Renal cortical epithelial cell (primary cell): ENCODE measurements around the gene DLG2. TPM values are rescaled to one million over a fixed set of nuclear protein-coding genes. Genes with fewer than 3 reads are reported as not detected.

ENCODE experiments used
- DNase-seq: peaks from one replicate; pipeline ENCODE4 v3.0.0-alpha.2; 2011; ENCODE audit warnings: low read depth
- total RNA-seq: library from RNA; depleted of rRNA; stranded (reverse); fragments of >200 nt; gene quantifications from 2 replicates; pipeline ENCODE4 v1.2.3, GENCODE V29; 2014

The DLG2 gene
- total RNA-seq, 1 donor from 2014 or later, result 0.85 TPM

DNA sequence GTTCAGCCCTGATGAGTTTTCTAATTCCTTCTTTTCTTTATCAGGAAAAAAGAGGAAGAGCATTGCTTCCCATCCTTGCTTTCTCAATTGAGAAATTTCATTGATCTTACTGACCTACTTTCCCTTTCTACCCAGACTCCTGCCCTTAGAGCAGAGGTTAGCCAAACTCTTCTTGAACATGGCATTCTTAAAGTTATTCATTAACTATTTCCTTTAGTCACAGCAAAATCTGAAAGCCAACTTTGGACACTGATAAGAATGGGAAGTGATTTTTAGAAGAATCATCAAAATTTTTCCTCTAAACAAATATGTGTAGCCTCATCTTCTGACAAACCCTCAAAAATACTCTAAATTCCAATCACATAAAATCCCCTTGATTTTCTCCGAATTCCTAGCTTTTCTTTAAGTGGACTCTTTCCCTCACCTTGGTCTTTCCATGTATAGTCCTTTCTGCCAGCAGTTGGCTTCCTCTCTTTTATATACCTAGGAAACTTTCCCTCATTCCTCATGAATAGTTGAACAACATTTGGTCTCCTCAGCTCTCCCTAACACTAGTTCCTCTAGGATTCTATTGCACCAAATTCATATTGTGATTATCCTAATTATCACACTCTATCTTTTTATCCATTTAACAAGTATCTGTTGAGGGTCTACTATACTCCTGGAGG is 1774.2 kb downstream of the DLG2 start:
- peak; percentile 67 for DNase-seq

GRCh38 chr11:83852012-83852411 is 1775.1 kb downstream of the DLG2 start:
- DNase-seq, result no peak

GRCh38 chr11:83847467-83848034 is 1779.6 kb downstream of the DLG2 start:
- DNase-seq, result no peak

- DNase-seq, result no peak
These were observed 1781.3 kb downstream of the DLG2 start for GRCh38 chr11:83845797-83846196.

DNA sequence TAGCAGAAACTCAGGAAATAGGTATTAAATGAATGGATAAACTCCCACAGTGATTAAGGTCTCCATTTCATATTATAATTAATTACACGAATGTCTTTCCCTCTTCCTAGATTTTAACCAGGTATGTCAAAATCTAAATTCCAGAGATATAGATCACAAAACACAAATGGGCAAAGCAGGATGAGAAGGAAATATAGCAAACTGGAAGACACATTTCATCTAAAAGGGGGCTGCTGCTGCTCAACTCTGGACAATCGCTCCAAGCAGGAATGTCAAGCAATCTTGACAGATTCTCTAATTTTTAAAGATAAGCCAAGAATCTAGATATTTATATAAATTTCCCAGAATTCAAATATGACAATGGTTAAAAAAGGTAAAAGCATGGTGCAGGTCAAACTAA is 1786.8 kb downstream of the DLG2 start:
- DNase-seq, result no peak

GRCh38 chr11:83836883-83837654 is 1790.1 kb downstream of the DLG2 start:
- DNase-seq, result peak; percentile 30

- no peak for DNase-seq
These were observed 1791.1 kb downstream of the DLG2 start for GRCh38 chr11:83836065-83836464.

GRCh38 chr11:83835423-83835822 is 1791.7 kb downstream of the DLG2 start:
- peak; percentile 64 for DNase-seq

GRCh38 chr11:83831929-83832328 is 1795.2 kb downstream of the DLG2 start:
- no peak for DNase-seq

DNA sequence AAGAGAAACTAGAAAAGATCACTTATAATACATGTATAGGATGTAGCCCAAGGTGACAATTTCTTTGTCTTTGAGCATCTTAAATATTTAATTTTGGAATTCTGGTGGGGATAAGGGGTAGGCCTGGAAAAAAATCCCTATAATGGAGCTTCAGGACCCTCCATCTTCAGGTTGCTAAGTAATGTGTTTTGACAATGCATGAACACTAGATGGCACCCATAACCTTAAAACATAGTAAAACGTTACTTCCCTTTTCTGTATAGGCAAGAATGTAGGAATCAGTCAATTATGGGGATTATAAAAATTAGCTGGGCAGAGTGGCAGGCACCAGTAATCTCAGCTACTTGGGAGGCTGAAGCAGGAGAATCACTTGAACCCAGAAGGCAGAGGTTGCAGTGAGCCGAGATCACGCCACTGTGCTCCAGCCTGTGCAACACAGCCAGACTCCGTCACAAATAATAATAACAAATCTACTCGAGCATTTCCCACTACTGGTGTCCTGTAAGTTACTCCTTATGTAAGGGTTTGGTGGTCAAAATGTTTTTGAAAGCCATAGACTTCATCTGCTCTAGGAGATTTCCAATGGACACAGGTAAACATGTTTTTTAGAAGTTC is 1799.1 kb downstream of the DLG2 start:
- peak; percentile 54 for DNase-seq

DNA sequence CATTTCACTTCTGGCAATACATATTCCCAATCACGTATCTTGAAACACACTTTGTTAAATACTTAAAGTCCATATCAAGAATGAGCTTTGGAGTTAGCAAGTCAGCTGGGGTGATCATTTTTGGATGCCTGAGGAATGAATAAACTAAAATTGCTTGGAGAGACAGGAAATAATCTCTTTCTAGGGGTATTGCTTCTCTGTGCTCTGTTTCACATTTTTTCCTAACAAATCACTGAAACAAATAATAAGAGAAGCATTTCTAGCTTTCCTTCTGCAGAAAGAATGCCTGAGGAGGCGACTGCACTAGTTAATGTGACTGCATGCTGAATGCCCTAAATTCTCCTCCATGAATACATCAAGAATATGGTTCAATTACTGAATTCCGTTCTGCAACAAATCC is 1799.6 kb downstream of the DLG2 start:
- no peak for DNase-seq

DNA sequence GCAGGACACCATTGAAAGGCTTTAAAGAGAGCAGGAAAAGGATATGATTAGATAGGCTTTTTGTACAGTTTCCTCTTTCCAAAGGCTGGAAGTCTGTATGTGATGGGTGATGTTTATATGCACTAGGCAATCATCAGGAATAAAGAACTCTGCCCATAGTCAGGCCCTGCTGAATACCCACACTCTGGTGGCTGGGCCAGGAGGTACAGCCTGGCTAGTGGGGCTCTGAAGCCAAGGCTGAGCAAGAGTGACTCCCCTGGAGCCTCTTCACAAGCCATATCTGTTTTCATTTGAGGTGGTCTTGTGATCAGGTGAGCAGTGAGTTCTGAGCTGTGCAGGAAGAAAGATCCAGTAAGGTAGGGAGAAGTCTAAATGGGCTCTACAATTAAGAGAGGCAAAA is 1801.1 kb downstream of the DLG2 start:
- DNase-seq, result no peak

DNA sequence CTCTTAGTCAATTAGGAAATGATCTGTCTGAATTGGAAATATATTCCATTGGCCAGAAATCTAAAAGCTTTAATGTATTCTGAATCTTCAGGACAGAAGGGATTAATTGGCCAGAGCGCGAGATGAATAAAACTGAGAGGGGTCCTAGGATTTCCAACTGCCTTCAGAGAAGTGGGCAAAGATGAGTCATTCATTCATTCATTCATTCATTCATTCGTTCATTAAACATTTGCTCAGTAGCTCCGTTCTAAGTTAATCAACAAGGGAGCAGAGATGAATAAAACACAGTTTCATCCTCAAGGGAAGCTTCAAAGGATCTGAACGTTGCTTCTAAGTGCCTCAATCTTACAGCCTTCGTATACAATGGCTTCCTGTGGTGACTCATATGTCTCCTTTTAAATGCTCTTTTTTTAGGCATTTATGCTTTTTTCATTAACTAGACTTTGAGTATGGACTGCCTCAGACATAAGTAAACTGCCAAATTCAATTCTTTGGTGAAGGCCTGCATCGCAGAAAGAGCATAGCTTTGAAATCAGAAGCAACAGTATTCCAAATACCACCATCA is 1803.6 kb downstream of the DLG2 start:
- no peak for DNase-seq

GRCh38 chr11:83819931-83820549 is 1807.1 kb downstream of the DLG2 start:
- peak; percentile 70 for DNase-seq

- DNase-seq, result peak; percentile 19
These were observed 1808.8 kb downstream of the DLG2 start for GRCh38 chr11:83818349-83818748.

- peak; percentile 32 for DNase-seq
These were observed 1810.5 kb downstream of the DLG2 start for GRCh38 chr11:83816572-83817187.

- DNase-seq, result no peak
These were observed 1811.4 kb downstream of the DLG2 start for GRCh38 chr11:83815736-83816135.

- DNase-seq, result no peak
These were observed 1813.8 kb downstream of the DLG2 start for GRCh38 chr11:83813296-83813695.

GRCh38 chr11:83809274-83809673 is 1817.9 kb downstream of the DLG2 start:
- DNase-seq, result no peak

- no peak for DNase-seq
These were observed 1825.3 kb downstream of the DLG2 start for GRCh38 chr11:83801799-83802198.

- DNase-seq, result no peak
These were observed 1833.8 kb downstream of the DLG2 start for GRCh38 chr11:83793310-83793709.
